GM21825 (cell line): Measurements from ENCODE around the gene UQCRFS1.
"Not testable (repeated sequence)": the region's sequence is repeated elsewhere in the genome, so short reads cannot be mapped to it uniquely, and the experiment has no call there.

Experiments used
- ATAC-seq: cut with Tn5 transposase; IDR thresholded peaks from one replicate; pipeline ENCODE4 v1.9.1; 2021; ENCODE audit warnings: mild to moderate bottlenecking, moderate library complexity; ENCODE audit not compliant: unreplicated experiment

UQCRFS1 gene

GRCh38 chr19:29215322-29215845, 2.4 kb upstream of the UQCRFS1 start:
- ATAC-seq = no peak

GRCh38 chr19:29214411-29214810, 1.5 kb upstream of the UQCRFS1 start:
- ATAC-seq = no peak

GRCh38 chr19:29212356-29212647, 649 bp downstream of the UQCRFS1 start:
- ATAC-seq = no peak

- no peak for ATAC-seq
Measured at GRCh38 chr19:29211562-29212355, 1.2 kb downstream of the UQCRFS1 start.

- ATAC-seq = not testable (repeated sequence)
Measured at GRCh38 chr19:29211041-29211440, 1.9 kb downstream of the UQCRFS1 start.

GRCh38 chr19:29210502-29210901, 2.4 kb downstream of the UQCRFS1 start:
- not testable (repeated sequence) for ATAC-seq

- ATAC-seq = not testable (repeated sequence)
Measured at GRCh38 chr19:29207403-29208187, 5.4 kb downstream of the UQCRFS1 start.

GRCh38 chr19:29206453-29206852, 6.5 kb downstream of the UQCRFS1 start:
- ATAC-seq = no peak

- ATAC-seq = no peak
Measured at GRCh38 chr19:29202281-29202680, 10.7 kb downstream of the UQCRFS1 start.

GRCh38 chr19:29201855-29202254, 11.1 kb downstream of the UQCRFS1 start:
- no peak for ATAC-seq

GRCh38 chr19:29194658-29195057, 18.3 kb downstream of the UQCRFS1 start:
- ATAC-seq = no peak

GRCh38 chr19:29193155-29193554, 19.8 kb downstream of the UQCRFS1 start:
- no peak for ATAC-seq

GRCh38 chr19:29191005-29191404, 21.9 kb downstream of the UQCRFS1 start:
- no peak for ATAC-seq

GRCh38 chr19:29189033-29189360, 24.0 kb downstream of the UQCRFS1 start:
- ATAC-seq = no peak

- ATAC-seq = no peak
Measured at GRCh38 chr19:29188289-29189032, 24.5 kb downstream of the UQCRFS1 start.

GRCh38 chr19:29187676-29188075, 25.3 kb downstream of the UQCRFS1 start:
- no peak for ATAC-seq

- no peak for ATAC-seq
Measured at GRCh38 chr19:29185427-29185826, 27.5 kb downstream of the UQCRFS1 start.

GRCh38 chr19:29176981-29177754, 35.8 kb downstream of the UQCRFS1 start:
- no peak for ATAC-seq

GRCh38 chr19:29173896-29174295, 39.1 kb downstream of the UQCRFS1 start:
- no peak for ATAC-seq

GRCh38 chr19:29172302-29172701, 40.6 kb downstream of the UQCRFS1 start:
- ATAC-seq = no peak

- ATAC-seq = no peak
Measured at GRCh38 chr19:29171525-29171924, 41.4 kb downstream of the UQCRFS1 start.
